Spinal cord (tissue), 10 donors: ENCODE measurements around the gene PIP5K1C. TPM values are rescaled to one million over a fixed set of nuclear protein-coding genes. Genes with fewer than 3 reads are reported as not detected.
A peak's percentile ranks its signal among the peaks of the same experiment; 100 is the strongest.
"Not testable (repeated sequence)": the region's sequence is repeated elsewhere in the genome, so short reads cannot be mapped to it uniquely, and the experiment has no call there.

ENCODE experiments used
- DNase-seq, 6 donors: peaks; one replicate each; pipeline versions ENCODE4 v3.0.0 to v3.0.0-alpha.2; 2013 to 2015; ENCODE audit warnings: low spot score in 6 of 6, low read depth in 4 of 6
- H3K27ac ChIP-seq: one replicate; pipeline ENCODE4 v1.5.1; 2013; ENCODE audit warnings: low read depth, low read length, control low read depth
- H3K27me3 ChIP-seq: one replicate; pipeline ENCODE4 v1.6.1; 2013; ENCODE audit warnings: low read length; ENCODE audit not compliant: control insufficient read depth, insufficient read depth
- H3K36me3 ChIP-seq: one replicate; pipeline ENCODE4 v1.6.1; 2013; ENCODE audit warnings: low read length; ENCODE audit not compliant: control insufficient read depth, insufficient read depth
- H3K4me1 ChIP-seq: one replicate; pipeline ENCODE4 v1.6.1; 2013; ENCODE audit warnings: low read length; ENCODE audit not compliant: control insufficient read depth, insufficient read depth
- H3K4me3 ChIP-seq: one replicate; pipeline ENCODE4 v1.5.1; 2013; ENCODE audit warnings: low read depth, low read length, control low read depth
- H3K9me3 ChIP-seq: one replicate; pipeline ENCODE4 v1.6.1; 2013; ENCODE audit warnings: low read length; ENCODE audit not compliant: control insufficient read depth, insufficient read depth
- whole genome bisulfite sequencing: methylation state at CpG from one replicate; pipeline ENCODE4 v1.1.5; 2013; ENCODE audit warnings: missing lambda C conversion rate; ENCODE audit not compliant: insufficient coverage; 5-methylcytosine and 5-hydroxymethylcytosine counted together
- polyA plus RNA-seq, 2 donors: library from polyadenylated mRNA; unstranded; fragments of 120-200 nt; gene quantifications; one replicate each; pipeline ENCODE4 v1.2.1, GENCODE V29; 2013; ENCODE audit not compliant: insufficient read length in 2 of 2
- total RNA-seq, 2 donors: library from RNA; depleted of rRNA in 1 of 2; stranded (reverse); fragments of 120-200 nt in 1 of 2; fragments of >200 nt in 1 of 2; gene quantifications; one replicate each; pipeline versions ENCODE4 v1.2.3 to v1.2.4, GENCODE V29; 2013 to 2014
- donor health status: healthy.

Gene PIP5K1C
- total and polyA plus RNA-seq, 4 donors, result 25.4 to 91.1 (median 56.0) TPM

DNA sequence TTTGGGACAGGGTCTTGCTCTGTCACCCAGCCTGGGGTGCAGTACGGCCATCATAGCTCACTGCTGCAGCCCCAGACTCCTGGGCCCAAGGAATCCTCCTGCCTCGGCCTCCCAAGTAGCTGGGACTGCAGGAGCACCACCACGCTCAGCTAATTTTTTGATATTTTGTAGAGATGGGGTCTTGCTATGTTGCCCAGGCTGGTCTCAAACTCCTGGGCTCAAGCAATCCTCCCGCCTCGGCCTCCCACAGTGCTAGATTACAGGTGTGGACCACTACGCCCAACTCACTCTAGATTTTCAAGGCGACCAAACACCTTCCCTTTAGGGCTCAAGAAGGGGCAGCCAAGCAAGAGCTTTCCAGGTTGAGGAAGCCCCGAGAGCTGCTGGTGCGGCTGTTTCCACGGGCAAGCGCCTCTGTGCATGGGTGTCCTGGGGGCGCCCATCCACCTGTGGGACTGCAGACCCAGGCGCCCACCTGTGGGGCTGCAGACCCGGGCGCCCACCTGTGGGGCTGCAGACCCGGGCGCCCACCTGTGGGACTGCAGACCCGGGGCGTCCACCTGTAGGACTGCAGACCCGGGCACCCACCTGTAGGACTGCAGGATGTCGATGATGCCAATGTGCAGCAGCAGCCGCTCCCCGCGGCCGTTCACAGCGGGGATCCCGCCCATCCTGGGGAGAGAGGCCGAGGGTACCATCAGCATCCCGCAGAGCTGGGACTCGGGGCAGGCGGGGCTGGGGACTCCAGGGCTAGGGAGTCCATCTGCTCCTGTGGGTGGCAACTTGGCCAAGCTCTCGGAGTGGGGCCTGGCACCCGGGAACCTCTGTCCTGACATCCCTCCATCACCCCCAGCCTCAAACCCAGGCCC is 52.0 kb downstream of the PIP5K1C start:
- Histone ChIP-seq H3K27ac (no peak overlapping the region), H3K4me3 (no peak overlapping the region), H3K4me1 (peaks cover 31% of the 10 kb centered on the region), H3K9me3 (no peaks in the 10 kb centered on the region), H3K36me3 (peaks cover 95% of the 10 kb centered on the region), H3K27me3 (no peaks in the 10 kb centered on the region)
- DNase-seq, result no peak
- WGBS, result 94% methylated on average over 29 of the region's 33 CpGs

DNA sequence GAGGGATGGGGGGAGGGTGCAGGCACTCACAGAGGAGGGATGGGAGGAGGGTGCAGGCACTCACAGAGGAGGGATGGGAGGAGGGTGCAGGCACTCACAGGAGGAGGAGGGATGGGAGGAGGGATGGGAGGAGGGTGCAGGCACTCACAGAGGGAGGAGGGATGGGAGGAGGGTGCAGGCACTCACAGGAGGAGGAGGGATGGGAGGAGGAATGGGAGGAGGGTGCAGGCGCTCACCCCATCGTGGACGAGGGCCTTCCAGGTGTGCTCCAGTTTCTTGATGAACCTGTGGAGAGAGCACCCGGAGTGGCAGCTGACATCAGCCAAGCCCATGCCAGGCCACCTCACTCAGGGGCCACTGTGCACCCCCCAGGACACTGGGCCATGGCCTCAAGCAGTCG is 53.2 kb downstream of the PIP5K1C start:
- not testable (repeated sequence) for H3K9me3 ChIP-seq, H3K4me3 ChIP-seq, DNase-seq, H3K27me3 ChIP-seq, H3K27ac ChIP-seq
- WGBS, result 91% methylated on average over 5 of the region's 5 CpGs
- Histone ChIP-seq H3K36me3 (peaks cover 95% of the 10 kb centered on the region), H3K4me1 (peaks cover 31% of the 10 kb centered on the region)

DNA sequence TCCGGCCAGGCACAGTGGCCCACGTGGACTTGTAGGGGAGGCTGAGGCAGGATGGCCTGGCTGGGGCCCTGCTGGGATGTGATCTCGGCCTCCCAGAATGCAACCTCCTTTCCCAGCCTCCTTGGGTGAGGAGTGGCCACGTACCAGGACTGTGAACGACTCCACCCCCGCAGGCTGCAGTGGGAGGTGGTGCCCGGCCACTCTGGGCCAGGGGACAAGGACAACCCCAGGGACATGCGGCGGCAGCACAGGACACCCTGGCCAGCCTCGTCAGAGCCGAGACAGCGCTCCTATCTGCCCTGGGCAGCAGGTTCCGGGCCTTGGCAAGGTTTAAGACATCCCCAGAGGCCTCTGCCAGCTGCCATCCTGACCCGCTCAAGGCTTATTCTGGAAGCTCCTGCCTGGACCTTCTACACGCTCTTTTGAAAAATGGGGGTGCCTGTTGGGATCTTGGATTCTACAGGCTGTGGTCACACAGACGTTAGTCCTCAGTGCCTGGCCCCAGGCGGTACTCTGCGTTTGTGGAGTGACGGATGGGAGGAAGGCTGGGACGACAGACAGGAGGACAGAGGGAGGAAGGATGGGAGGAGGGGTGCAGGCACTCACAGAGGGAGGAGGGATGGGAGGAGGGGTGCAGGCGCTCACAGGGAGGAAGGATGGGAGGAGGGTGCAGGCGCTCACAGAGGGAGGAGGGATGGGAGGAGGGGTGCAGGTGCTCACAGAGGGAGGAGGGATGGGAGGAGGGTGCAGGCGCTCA is 53.8 kb downstream of the PIP5K1C start:
- no peak overlapping the region for H3K4me3 ChIP-seq
- no peak for DNase-seq
- WGBS, result 87% methylated on average over 23 of the region's 23 CpGs
- H3K36me3 ChIP-seq, result peaks cover 95% of the 10 kb centered on the region
- H3K9me3 ChIP-seq, result no peaks in the 10 kb centered on the region
- no peaks in the 10 kb centered on the region for H3K27me3 ChIP-seq
- peaks cover 31% of the 10 kb centered on the region for H3K4me1 ChIP-seq
- H3K27ac ChIP-seq, result no peak overlapping the region

DNA sequence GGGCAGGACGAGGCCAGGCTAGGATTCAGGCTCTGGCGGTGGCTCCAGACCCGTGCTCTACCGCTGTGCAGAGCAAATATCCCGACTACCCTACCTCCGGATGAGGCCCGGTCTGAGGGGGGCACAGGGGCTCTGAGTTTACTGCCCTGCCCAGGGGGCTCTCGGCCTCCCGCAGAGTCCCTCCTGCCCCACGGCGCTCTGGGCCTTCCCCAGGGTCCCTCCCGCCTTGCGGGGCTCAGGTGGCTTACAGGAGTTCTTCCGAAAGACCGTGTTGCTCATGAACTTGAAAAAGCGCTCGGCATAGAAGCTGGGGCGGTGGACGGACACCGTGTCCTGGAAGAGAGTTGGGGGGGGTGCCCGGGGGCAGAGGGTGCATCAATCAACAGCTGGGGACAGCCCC is 54.5 kb downstream of the PIP5K1C start:
- H3K4me3 ChIP-seq, result no peak overlapping the region
- DNase-seq, result no peak
- no peaks in the 10 kb centered on the region for H3K9me3 ChIP-seq
- no peak overlapping the region for H3K27ac ChIP-seq
- H3K27me3 ChIP-seq, result no peaks in the 10 kb centered on the region
- WGBS, result 89% methylated on average over 21 of the region's 21 CpGs
- H3K36me3 ChIP-seq, result peaks cover 95% of the 10 kb centered on the region
- peaks cover 31% of the 10 kb centered on the region for H3K4me1 ChIP-seq

DNA sequence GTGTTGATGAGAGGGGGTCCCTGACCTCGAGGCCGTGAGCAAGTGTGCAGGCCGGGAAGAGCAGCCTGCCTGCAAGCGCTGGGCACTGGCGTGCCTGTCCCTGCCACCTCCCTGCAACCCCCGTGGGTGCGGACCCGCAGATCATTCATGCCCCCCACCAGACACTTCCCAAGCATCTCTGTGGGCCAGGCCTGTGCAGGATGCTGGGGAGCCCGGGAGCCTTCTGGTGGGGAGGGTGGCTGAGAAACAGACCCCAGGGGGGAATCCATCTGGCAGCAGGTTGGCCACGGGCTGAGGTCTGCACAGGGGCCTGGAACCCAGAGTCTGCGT is 55.2 kb downstream of the PIP5K1C start:
- Histone ChIP-seq H3K27me3 (no peaks in the 10 kb centered on the region), H3K27ac (peak overlapping the region; percentile 25), H3K36me3 (peaks cover 92% of the 10 kb centered on the region), H3K9me3 (no peaks in the 10 kb centered on the region), H3K4me1 (peaks cover 26% of the 10 kb centered on the region), H3K4me3 (no peak overlapping the region)
- no peak for DNase-seq
- WGBS, result 49% methylated on average over 8 of the region's 11 CpGs

DNA sequence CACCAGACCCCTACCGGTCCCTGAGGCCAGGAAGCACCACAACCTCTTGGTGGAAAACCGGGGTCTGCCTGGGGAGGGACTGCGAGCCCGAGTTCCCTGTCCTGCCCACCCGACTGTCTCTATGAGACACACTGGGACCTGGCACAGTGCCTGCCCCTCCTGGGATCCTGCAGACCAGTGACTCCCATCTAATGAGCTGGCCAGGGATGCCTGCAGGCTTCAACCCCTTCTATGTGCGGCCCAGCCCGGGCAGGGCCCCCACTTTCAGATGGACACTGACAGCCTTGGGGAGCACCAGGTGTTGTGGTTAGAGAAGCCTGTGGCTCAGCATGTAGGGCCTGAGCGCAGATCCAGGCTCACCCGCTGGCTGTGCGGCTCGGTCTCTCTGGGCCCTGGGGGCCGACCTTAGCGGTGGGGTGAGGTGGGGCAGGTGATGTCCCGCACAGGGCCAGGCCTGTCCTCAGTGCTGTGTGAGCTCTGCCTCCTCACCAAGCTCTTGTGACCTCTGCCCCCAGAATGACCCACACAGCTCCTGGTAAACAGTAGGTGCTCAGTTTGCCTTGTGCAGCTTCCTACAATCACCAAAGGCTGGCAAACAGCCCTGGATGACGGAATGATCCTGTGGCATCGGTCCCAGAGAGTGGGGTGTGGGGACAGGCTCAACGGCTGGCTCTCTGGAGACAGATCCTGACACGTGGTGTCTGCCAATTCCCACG is 55.8 kb downstream of the PIP5K1C start:
- Histone ChIP-seq H3K27ac (peak overlapping the region; percentile 25), H3K36me3 (peaks cover 93% of the 10 kb centered on the region), H3K9me3 (no peaks in the 10 kb centered on the region), H3K4me1 (peaks cover 22% of the 10 kb centered on the region), H3K27me3 (no peaks in the 10 kb centered on the region), H3K4me3 (no peak overlapping the region)
- 62% methylated on average over 17 of the region's 19 CpGs for WGBS
- DNase-seq, result peak in 5 of 6 donors; percentile 36 to 86 (median 51)

DNA sequence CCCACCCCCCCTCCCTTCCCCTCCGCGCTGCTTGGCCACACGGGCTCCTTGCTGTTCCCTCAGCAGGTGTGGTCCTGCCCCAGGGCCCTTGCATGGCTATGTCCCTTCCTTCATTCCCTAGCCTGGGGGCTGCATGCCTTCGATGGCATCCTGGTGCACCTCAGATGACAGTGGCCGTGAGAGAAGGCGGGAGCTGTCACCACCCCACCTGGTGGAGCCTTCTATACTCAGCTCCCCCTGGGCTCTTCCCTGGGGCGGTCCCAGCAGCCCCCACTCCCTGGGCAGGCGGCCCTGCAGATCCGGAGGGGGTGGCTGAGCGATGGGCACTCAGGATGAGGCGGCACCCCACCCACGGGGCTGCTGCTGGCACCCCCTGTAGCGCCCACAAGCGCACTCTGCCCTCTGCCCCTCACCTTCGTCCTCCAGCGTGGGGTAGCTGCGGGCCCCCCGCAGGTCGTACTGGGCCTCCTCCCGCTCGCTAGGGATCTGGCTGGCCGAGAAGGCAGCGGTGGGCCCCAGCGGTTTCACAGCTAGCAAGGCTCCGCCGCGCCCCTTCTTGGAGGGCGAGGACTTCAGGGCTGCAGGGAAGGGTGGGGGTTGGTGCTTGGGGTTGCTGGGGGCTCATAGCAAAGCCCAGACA is 56.5 kb downstream of the PIP5K1C start:
- Histone ChIP-seq H3K27me3 (no peaks in the 10 kb centered on the region), H3K4me1 (peaks cover 22% of the 10 kb centered on the region), H3K36me3 (peaks cover 98% of the 10 kb centered on the region), H3K27ac (no peak overlapping the region), H3K4me3 (no peak overlapping the region), H3K9me3 (no peaks in the 10 kb centered on the region)
- 90% methylated on average over 15 of the region's 28 CpGs for WGBS
- no peak for DNase-seq

DNA sequence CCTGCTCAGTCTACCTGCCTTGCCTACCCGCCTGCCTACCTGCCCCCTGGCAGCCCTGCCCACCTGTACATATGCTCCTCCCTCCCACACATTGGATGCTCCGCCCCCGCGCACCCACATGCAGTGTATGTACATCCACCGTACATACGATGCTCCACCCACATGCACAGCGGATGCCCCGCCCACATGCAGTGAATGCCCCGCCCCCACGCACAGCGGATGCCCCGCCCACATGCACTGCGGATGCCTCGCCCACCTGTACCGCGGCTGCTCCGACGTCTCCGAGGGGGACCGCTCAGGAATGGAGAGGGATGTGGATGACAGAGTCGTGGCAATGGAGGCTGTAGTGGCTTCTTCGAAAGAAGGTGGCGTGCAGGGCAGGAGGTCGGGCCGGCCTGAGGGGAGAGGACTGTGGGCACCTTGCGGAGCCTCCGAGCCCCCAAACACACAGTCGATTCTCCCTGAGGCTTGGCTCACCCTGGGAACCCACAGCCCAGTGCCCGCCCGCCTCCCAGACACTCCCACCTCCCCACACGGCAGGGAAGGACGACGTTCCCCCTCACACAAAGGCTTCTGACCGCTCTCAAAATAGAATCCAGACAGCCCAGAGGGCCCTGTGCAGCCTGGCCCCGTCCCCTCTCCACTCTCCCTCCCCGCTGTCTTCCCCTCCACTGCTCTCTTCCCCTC is 57.1 kb downstream of the PIP5K1C start:
- Histone ChIP-seq H3K27ac (no peak overlapping the region), H3K4me3 (no peak overlapping the region), H3K4me1 (peaks cover 22% of the 10 kb centered on the region), H3K27me3 (no peaks in the 10 kb centered on the region), H3K36me3 (peaks cover 98% of the 10 kb centered on the region), H3K9me3 (no peaks in the 10 kb centered on the region)
- 82% methylated on average over 32 of the region's 36 CpGs for WGBS
- no peak for DNase-seq

DNA sequence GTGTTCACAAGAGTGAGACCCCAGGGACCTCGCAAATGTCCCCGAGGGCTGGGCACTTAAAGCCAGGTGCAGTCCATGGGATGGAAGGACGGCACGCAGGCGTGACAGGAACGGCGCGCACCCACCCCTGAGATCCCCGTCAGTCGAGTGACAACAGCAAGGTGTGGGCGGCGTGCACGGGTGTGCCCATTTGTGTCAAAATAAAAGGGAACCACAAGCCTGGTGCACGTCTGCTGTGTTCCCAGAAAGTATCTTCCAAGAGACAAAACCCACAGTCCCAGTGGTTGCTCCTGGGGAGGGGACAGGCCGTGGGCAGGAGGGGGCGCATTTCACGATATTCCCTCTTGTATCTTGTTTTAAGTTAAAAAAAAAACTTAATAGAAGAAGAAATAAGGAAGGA is 58.0 kb downstream of the PIP5K1C start:
- H3K4me1 ChIP-seq, result peaks cover 22% of the 10 kb centered on the region
- no peaks in the 10 kb centered on the region for H3K27me3 ChIP-seq
- no peak for DNase-seq
- H3K9me3 ChIP-seq, result no peaks in the 10 kb centered on the region
- H3K27ac ChIP-seq, result no peak overlapping the region
- H3K36me3 ChIP-seq, result peaks cover 98% of the 10 kb centered on the region
- WGBS, result 96% methylated on average over 13 of the region's 17 CpGs
- no peak overlapping the region for H3K4me3 ChIP-seq
